ENCODE data around the gene NMS. TPM values are rescaled to one million over a fixed set of nuclear protein-coding genes. Genes with fewer than 3 reads are reported as not detected.

NMS gene
- total and polyA plus RNA-seq, 2 donors (not counting 1 experiment from before 2014, with no cell fraction given): not detected

GRCh38 chr2:100451092-100451491 is 19.2 kb upstream of the NMS start:
- Mint-ChIP-seq H3K4me1 (peaks cover 2% of the 10 kb centered on the region), H3K9me3 (ENCODE audit: insufficient read depth) (peaks cover 3% of the 10 kb centered on the region), H3K4me3 (no peak overlapping the region), H3K27me3 (peaks cover 7% of the 10 kb centered on the region), H3K27ac (no peak overlapping the region)
- no peaks in the 10 kb centered on the region for H3K4me1 ChIP-seq (ENCODE audit: control insufficient read depth in 2 of 2, insufficient read depth in 2 of 2, low read length in 2 of 2)
- ATAC-seq (ENCODE audit: low read depth) (no peak), DNase-seq (no peak)
- H3K4me3 ChIP-seq (ENCODE audit: control extremely low read depth in 1 of 5, extremely low read depth in 1 of 5, insufficient read depth in 1 of 5, low read depth in 2 of 5, low read length in 4 of 5): no peak overlapping the region
- TF ChIP-seq EZH2 (IDR thresholded peaks at IDR 0.05; ENCODE audit: borderline replicate concordance, insufficient read depth, low read depth, low read length, poor library complexity, severe bottlenecking) (no peak), CTCF (IDR thresholded peaks at IDR 0.05) (no peak)
- H3K4me2 ChIP-seq (replicated peaks; ENCODE audit: low read depth, low read length, poor library complexity, severe bottlenecking): no peak overlapping the region
- CTCF ChIA-PET: interaction anchor here (1.0 kb wide), 1 partner anchor 21 kb away, joined by 3 read pairs; no protein-coding TSS in a partner anchor
- H3K36me3 ChIP-seq (replicated peaks in 1 of 2; ENCODE audit: control extremely low read depth in 1 of 2, control insufficient read depth in 1 of 2, extremely low read depth in 1 of 2, insufficient read depth in 2 of 2, low read length in 1 of 2): no peaks in the 10 kb centered on the region
- H3K27ac ChIP-seq (ENCODE audit: low read length in 2 of 2): no peak overlapping the region
- no peak overlapping the region for H3K9ac ChIP-seq (ENCODE audit: low read length)
- H3K79me2 ChIP-seq (ENCODE audit: control insufficient read depth, insufficient read depth, low read length): no peaks in the 10 kb centered on the region
- H3K9me3 ChIP-seq (ENCODE audit: control extremely low read depth in 1 of 3, control insufficient read depth in 2 of 3, insufficient read depth in 1 of 3, low read length in 2 of 3): peaks cover 1 to 5% (median 4%) of the 10 kb centered on the region in 3 donors
- no peak overlapping the region for H2AFZ ChIP-seq (ENCODE audit: insufficient read depth, low read depth, low read length, poor library complexity, severe bottlenecking)
- H4K20me1 ChIP-seq (ENCODE audit: control insufficient read depth, insufficient read depth, low read length, poor library complexity, severe bottlenecking): no peaks in the 10 kb centered on the region
- intact Hi-C loops (cut with micrococcal nuclease): no loop called here
- WGBS (ENCODE audit: insufficient coverage): 90% methylated on average over 3 of the region's 5 CpGs
- POLR2A ChIA-PET: no interaction called here
- peaks cover 0 to 7% (median 0%) of the 10 kb centered on the region in 4 experiments for H3K27me3 ChIP-seq (replicated peaks in 1 of 4; ENCODE audit: control extremely low read depth in 1 of 4, control insufficient read depth in 3 of 4, insufficient read depth in 4 of 4, low read length in 3 of 4)

- Histone ChIP-seq H3K4me3 (ENCODE audit: control extremely low read depth in 1 of 5, extremely low read depth in 1 of 5, insufficient read depth in 1 of 5, low read depth in 2 of 5, low read length in 4 of 5) (no peak overlapping the region), H3K36me3 (replicated peaks in 1 of 2; ENCODE audit: control extremely low read depth in 1 of 2, control insufficient read depth in 1 of 2, extremely low read depth in 1 of 2, insufficient read depth in 2 of 2, low read length in 1 of 2) (no peaks in the 10 kb centered on the region), H3K79me2 (ENCODE audit: control insufficient read depth, insufficient read depth, low read length) (no peaks in the 10 kb centered on the region), H3K4me2 (replicated peaks; ENCODE audit: low read depth, low read length, poor library complexity, severe bottlenecking) (no peak overlapping the region), H3K9ac (ENCODE audit: low read length) (no peak overlapping the region), H3K27me3 (replicated peaks in 1 of 4; ENCODE audit: control extremely low read depth in 1 of 4, control insufficient read depth in 3 of 4, insufficient read depth in 4 of 4, low read length in 3 of 4) (peaks cover 0 to 7% (median 0%) of the 10 kb centered on the region in 4 experiments), H2AFZ (ENCODE audit: insufficient read depth, low read depth, low read length, poor library complexity, severe bottlenecking) (no peak overlapping the region), H3K9me3 (ENCODE audit: control extremely low read depth in 1 of 3, control insufficient read depth in 2 of 3, insufficient read depth in 1 of 3, low read length in 2 of 3) (peaks cover 3 to 7% (median 4%) of the 10 kb centered on the region in 3 donors), H3K4me1 (ENCODE audit: control insufficient read depth in 2 of 2, insufficient read depth in 2 of 2, low read length in 2 of 2) (no peaks in the 10 kb centered on the region), H3K27ac (ENCODE audit: low read length in 2 of 2) (no peak overlapping the region), H4K20me1 (ENCODE audit: control insufficient read depth, insufficient read depth, low read length, poor library complexity, severe bottlenecking) (no peaks in the 10 kb centered on the region)
- DNase-seq (no peak), ATAC-seq (ENCODE audit: low read depth) (no peak)
- CTCF ChIA-PET: no interaction called here
- POLR2A ChIA-PET: no interaction called here
- Mint-ChIP-seq H3K4me1 (peaks cover 2% of the 10 kb centered on the region), H3K27me3 (peaks cover 7% of the 10 kb centered on the region), H3K27ac (no peak overlapping the region), H3K4me3 (no peak overlapping the region), H3K9me3 (ENCODE audit: insufficient read depth) (peaks cover 5% of the 10 kb centered on the region)
- no peak for TF ChIP-seq CTCF (IDR thresholded peaks at IDR 0.05)
- TF ChIP-seq EZH2 (IDR thresholded peaks at IDR 0.05; ENCODE audit: borderline replicate concordance, insufficient read depth, low read depth, low read length, poor library complexity, severe bottlenecking): no peak
- intact Hi-C loops (cut with micrococcal nuclease): no loop called here
Observed at GRCh38 chr2:100451734-100452133, 18.5 kb upstream of the NMS start.
